ENCODE measurements around the gene FTO. TPM values are rescaled to one million over a fixed set of nuclear protein-coding genes. Genes with fewer than 3 reads are reported as not detected.

FTO gene
- polyA plus RNA-seq, 1 donor from 2014 or later, result 80.1 TPM

DNA sequence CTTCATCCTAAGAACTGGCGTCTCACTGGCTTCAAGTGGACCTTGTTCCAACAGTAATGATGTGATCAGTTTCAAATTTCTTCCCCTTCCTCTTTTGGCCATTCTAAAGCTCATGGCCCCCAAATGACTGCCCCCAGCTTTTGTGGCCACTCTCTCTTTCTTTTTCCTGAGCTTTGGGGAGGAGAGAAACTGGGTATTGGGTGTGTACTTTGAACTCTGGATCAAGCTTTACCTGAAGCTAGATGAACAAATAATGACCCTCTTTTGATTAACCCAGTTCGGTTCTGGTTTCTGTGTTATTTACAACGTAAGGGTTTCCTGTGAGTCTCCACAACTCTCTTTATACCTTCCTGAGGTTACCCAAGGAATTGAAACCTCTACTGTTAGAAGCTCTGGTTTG is 132.7 kb downstream of the FTO start:
- no peaks in the 10 kb centered on the region for H4K20me1 ChIP-seq (ENCODE audit: insufficient read depth)
- no peaks in the 10 kb centered on the region for H3K36me3 ChIP-seq (ENCODE audit: insufficient read depth, low read length)
- no peak overlapping the region for H3K4me3 ChIP-seq (ENCODE audit: low read length)
- no peak overlapping the region for H3K9ac ChIP-seq (ENCODE audit: low read length)
- no peak overlapping the region for H2AFZ ChIP-seq (ENCODE audit: low read depth, low read length)
- TF ChIP-seq, protein P1, sequence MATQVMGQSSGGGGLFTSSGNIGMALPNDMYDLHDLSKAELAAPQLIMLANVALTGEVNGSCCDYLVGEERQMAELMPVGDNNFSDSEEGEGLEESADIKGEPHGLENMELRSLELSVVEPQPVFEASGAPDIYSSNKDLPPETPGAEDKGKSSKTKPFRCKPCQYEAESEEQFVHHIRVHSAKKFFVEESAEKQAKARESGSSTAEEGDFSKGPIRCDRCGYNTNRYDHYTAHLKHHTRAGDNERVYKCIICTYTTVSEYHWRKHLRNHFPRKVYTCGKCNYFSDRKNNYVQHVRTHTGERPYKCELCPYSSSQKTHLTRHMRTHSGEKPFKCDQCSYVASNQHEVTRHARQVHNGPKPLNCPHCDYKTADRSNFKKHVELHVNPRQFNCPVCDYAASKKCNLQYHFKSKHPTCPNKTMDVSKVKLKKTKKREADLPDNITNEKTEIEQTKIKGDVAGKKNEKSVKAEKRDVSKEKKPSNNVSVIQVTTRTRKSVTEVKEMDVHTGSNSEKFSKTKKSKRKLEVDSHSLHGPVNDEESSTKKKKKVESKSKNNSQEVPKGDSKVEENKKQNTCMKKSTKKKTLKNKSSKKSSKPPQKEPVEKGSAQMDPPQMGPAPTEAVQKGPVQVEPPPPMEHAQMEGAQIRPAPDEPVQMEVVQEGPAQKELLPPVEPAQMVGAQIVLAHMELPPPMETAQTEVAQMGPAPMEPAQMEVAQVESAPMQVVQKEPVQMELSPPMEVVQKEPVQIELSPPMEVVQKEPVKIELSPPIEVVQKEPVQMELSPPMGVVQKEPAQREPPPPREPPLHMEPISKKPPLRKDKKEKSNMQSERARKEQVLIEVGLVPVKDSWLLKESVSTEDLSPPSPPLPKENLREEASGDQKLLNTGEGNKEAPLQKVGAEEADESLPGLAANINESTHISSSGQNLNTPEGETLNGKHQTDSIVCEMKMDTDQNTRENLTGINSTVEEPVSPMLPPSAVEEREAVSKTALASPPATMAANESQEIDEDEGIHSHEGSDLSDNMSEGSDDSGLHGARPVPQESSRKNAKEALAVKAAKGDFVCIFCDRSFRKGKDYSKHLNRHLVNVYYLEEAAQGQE (IDR thresholded peaks at IDR 0.05; ENCODE audit: borderline replicate concordance), result no peak
- H3K9me3 ChIP-seq (ENCODE audit: low read length), result no peaks in the 10 kb centered on the region
- no peaks in the 10 kb centered on the region for H3F3A ChIP-seq (ENCODE audit: insufficient read depth, low read length, poor library complexity, severe bottlenecking)
- H3K27me3 ChIP-seq (ENCODE audit: insufficient read depth, low read depth, low read length), result no peaks in the 10 kb centered on the region
- no peaks in the 10 kb centered on the region for H3K79me2 ChIP-seq (replicated peaks; ENCODE audit: insufficient read depth, low read length)
- no peaks in the 10 kb centered on the region for H3K9me2 ChIP-seq (ENCODE audit: insufficient read depth, low read length)
- no peak overlapping the region for H3K4me2 ChIP-seq (ENCODE audit: low read length)
- no peak overlapping the region for H3K27ac ChIP-seq (ENCODE audit: low read length)

DNA sequence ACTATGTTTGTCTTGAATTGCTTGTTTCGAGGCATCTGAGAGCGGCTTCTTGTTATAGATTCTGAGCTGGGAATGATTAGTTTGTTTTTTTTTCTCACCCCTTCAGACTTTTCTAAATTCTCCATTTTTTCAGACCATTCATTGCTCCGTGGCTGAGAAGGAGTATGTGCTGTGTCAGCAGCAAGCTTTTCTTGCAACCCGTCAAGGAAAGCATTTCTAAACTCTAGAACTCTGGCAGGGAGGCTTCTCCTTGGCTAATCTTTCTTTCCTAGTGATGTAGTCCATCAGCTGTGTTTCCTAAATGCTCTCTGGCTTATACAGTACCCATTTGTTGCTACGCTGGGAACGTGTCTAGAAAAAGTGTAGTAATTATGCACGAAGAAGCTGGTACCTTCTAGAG is 133.5 kb downstream of the FTO start:
- Histone ChIP-seq H3K9ac (ENCODE audit: low read length) (no peak overlapping the region), H4K20me1 (ENCODE audit: insufficient read depth) (no peaks in the 10 kb centered on the region), H3K9me2 (ENCODE audit: insufficient read depth, low read length) (no peaks in the 10 kb centered on the region), H3K9me3 (ENCODE audit: low read length) (no peaks in the 10 kb centered on the region), H3K36me3 (ENCODE audit: insufficient read depth, low read length) (no peaks in the 10 kb centered on the region), H3K27ac (ENCODE audit: low read length) (no peak overlapping the region), H3K4me3 (ENCODE audit: low read length) (no peak overlapping the region), H3K27me3 (ENCODE audit: insufficient read depth, low read depth, low read length) (no peaks in the 10 kb centered on the region), H3K4me2 (ENCODE audit: low read length) (no peak overlapping the region), H3F3A (ENCODE audit: insufficient read depth, low read length, poor library complexity, severe bottlenecking) (no peaks in the 10 kb centered on the region), H2AFZ (ENCODE audit: low read depth, low read length) (no peak overlapping the region), H3K79me2 (replicated peaks; ENCODE audit: insufficient read depth, low read length) (no peaks in the 10 kb centered on the region)
- TF ChIP-seq POLR2AphosphoS5 (IDR thresholded peaks at IDR 0.05) (no peak), EZH2 (IDR thresholded peaks at IDR 0.05; ENCODE audit: borderline replicate concordance, insufficient read depth, low read length, poor library complexity, severe bottlenecking) (no peak), EP300 (conservative IDR thresholded peaks at IDR 0.05; ENCODE audit: poor library complexity, severe bottlenecking) (no peak), SMC3 (conservative IDR thresholded peaks at IDR 0.05; ENCODE audit: poor library complexity) (no peak), MXI1 (conservative IDR thresholded peaks at IDR 0.05; ENCODE audit: poor library complexity, severe bottlenecking) (no peak), TAF1 (IDR thresholded peaks at IDR 0.05; ENCODE audit: low read depth) (no peak), RAD21 (conservative IDR thresholded peaks at IDR 0.05) (no peak)
- TF ChIP-seq, protein P2, sequence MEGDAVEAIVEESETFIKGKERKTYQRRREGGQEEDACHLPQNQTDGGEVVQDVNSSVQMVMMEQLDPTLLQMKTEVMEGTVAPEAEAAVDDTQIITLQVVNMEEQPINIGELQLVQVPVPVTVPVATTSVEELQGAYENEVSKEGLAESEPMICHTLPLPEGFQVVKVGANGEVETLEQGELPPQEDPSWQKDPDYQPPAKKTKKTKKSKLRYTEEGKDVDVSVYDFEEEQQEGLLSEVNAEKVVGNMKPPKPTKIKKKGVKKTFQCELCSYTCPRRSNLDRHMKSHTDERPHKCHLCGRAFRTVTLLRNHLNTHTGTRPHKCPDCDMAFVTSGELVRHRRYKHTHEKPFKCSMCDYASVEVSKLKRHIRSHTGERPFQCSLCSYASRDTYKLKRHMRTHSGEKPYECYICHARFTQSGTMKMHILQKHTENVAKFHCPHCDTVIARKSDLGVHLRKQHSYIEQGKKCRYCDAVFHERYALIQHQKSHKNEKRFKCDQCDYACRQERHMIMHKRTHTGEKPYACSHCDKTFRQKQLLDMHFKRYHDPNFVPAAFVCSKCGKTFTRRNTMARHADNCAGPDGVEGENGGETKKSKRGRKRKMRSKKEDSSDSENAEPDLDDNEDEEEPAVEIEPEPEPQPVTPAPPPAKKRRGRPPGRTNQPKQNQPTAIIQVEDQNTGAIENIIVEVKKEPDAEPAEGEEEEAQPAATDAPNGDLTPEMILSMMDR (IDR thresholded peaks at IDR 0.05; ENCODE audit: poor library complexity, severe bottlenecking), result no peak
- TF ChIP-seq, protein P1 (IDR thresholded peaks at IDR 0.05; ENCODE audit: borderline replicate concordance), result no peak

All from neural cell (in vitro differentiated cells).